ENCODE results near the gene ZBTB40.

The ZBTB40 gene

DNA sequence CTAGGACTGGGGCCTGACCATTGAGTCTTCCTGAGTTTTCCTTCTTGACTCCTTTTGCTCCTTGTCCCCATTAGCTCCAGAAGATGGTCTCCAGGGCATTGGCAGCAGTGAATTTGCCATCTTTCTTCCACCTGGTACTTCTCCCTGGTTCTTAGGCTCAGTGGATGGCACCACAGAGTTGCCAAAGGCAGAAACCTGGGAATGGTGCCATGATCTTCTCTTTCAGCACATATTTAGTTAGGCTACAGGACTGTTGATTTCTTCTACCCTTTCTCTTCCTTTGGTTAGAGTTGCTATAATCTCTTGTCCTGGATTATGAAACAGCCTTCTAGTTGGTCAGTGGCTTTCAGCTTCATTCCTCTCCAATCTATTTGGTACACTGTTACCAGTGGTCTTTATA is 6.2 kb downstream of the ZBTB40 start:
- Histone ChIP-seq H3K79me2 (ENCODE audit: insufficient read depth, low read length) (peaks cover 31% of the 10 kb centered on the region; the same call in 1 of the 2 replicates), H4K20me1 (ENCODE audit: low read depth, low read length) (peaks cover 7% of the 10 kb centered on the region; the same call in 1 of the 2 replicates), H3K9ac (ENCODE audit: low read length) (no peak overlapping the region), H3K27me3 (ENCODE audit: low read length) (no peaks in the 10 kb centered on the region), H3F3A (ENCODE audit: insufficient read depth) (no peaks in the 10 kb centered on the region), H3K9me2 (replicated peaks; ENCODE audit: insufficient read depth, low read length) (no peaks in the 10 kb centered on the region), H3K4me3 (ENCODE audit: insufficient read depth, low read length, poor library complexity, severe bottlenecking) (no peak overlapping the region), H3K36me3 (ENCODE audit: low read length) (no peaks in the 10 kb centered on the region; the same call in 1 of the 2 replicates), H3K9me3 (ENCODE audit: insufficient read depth, low read length) (no peaks in the 10 kb centered on the region), H3K4me2 (ENCODE audit: low read depth, low read length, poor library complexity, severe bottlenecking) (no peak overlapping the region), H2AFZ (ENCODE audit: low read depth, low read length, severe bottlenecking) (no peak overlapping the region), H3K27ac (ENCODE audit: low read depth, low read length) (no peak overlapping the region)
- TF ChIP-seq EZH2phosphoT487 (conservative IDR thresholded peaks at IDR 0.05; ENCODE audit: low read length) = no peak
- TF ChIP-seq, protein P1, sequence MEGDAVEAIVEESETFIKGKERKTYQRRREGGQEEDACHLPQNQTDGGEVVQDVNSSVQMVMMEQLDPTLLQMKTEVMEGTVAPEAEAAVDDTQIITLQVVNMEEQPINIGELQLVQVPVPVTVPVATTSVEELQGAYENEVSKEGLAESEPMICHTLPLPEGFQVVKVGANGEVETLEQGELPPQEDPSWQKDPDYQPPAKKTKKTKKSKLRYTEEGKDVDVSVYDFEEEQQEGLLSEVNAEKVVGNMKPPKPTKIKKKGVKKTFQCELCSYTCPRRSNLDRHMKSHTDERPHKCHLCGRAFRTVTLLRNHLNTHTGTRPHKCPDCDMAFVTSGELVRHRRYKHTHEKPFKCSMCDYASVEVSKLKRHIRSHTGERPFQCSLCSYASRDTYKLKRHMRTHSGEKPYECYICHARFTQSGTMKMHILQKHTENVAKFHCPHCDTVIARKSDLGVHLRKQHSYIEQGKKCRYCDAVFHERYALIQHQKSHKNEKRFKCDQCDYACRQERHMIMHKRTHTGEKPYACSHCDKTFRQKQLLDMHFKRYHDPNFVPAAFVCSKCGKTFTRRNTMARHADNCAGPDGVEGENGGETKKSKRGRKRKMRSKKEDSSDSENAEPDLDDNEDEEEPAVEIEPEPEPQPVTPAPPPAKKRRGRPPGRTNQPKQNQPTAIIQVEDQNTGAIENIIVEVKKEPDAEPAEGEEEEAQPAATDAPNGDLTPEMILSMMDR (IDR thresholded peaks at IDR 0.05; ENCODE audit: insufficient read depth, low read length, poor library complexity, severe bottlenecking) = no peak

DNA sequence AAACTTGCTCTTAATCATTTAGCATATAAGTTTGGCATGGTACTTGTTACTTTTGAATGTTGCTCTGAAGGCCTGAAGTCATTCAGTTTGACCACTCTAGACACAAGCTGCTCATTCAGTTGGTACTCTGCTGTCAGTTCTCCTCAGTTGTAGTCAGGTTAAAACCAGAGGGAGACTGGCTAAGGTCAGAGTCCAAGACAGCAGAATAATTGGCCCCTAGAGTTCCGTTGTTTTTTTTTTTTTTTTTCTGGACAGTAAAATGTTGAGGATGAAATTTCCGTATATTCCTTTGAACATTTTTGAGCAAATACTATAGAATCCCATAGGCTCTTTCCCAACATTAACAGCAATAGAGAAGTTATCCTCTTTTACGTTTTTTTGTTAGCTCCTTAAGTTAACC is 9.4 kb downstream of the ZBTB40 start:
- H3K79me2 ChIP-seq (ENCODE audit: insufficient read depth, low read length) = peaks cover 34% of the 10 kb centered on the region
- TF ChIP-seq, protein P1 (IDR thresholded peaks at IDR 0.05; ENCODE audit: insufficient read depth, low read length, poor library complexity, severe bottlenecking) = no peak
- no peak for TF ChIP-seq EZH2phosphoT487 (conservative IDR thresholded peaks at IDR 0.05; ENCODE audit: low read length)

DNA sequence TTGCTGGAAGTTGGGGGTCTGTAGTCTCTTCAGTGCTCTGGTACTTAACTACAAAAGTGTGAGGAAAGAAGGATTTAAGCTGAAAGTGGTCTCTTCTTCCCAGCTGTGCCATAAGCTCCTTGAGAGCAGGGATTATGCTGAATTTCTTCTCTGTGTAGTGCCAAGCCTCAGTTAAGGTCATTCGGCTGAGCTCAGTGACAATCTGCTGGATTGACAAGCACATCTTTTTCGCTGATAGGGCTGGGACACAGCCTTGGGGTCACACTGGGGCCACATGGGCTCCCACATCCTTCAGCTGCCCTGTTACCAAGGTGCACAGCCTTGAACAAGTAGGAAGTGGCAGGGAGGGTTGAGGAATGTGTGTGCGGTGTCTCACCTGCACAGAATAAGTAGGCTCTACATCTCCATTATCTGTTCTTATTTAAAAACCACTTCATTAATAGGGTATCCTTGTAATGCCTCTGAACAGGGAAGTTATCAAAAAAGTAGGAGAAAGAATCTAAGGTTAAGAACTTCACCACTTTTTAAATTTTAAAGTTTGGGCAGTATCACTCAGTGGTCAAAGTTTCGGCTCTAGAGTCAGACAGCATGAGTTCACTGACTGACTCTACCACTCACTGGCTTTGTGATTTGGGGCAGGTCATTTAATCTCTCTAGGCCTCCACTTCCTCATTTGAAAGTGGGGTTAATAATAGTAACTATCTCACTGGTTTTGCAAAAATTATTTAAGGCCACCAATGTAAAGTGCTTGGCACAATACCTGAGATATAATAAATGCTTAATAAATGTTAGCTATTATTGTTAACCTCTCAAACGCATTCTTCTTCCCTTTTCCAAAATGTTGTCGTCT is 10.3 kb downstream of the ZBTB40 start:
- Histone ChIP-seq H3K4me2 (ENCODE audit: low read depth, low read length, poor library complexity, severe bottlenecking) (no peak overlapping the region), H3F3A (ENCODE audit: insufficient read depth) (no peaks in the 10 kb centered on the region), H3K9me3 (ENCODE audit: insufficient read depth, low read length) (peaks cover 13% of the 10 kb centered on the region; the same call in 1 of the 2 replicates), H3K27ac (ENCODE audit: low read depth, low read length) (no peak overlapping the region), H4K20me1 (ENCODE audit: low read depth, low read length) (peaks cover 4% of the 10 kb centered on the region; the same call in 1 of the 2 replicates), H3K79me2 (ENCODE audit: insufficient read depth, low read length) (peaks cover 43% of the 10 kb centered on the region), H2AFZ (ENCODE audit: low read depth, low read length, severe bottlenecking) (no peak overlapping the region), H3K9me2 (replicated peaks; ENCODE audit: insufficient read depth, low read length) (no peaks in the 10 kb centered on the region), H3K9ac (ENCODE audit: low read length) (no peak overlapping the region), H3K36me3 (ENCODE audit: low read length) (no peaks in the 10 kb centered on the region; the same call in 1 of the 2 replicates), H3K4me3 (ENCODE audit: insufficient read depth, low read length, poor library complexity, severe bottlenecking) (no peak overlapping the region), H3K27me3 (ENCODE audit: low read length) (no peaks in the 10 kb centered on the region)
- TF ChIP-seq EZH2phosphoT487 (conservative IDR thresholded peaks at IDR 0.05; ENCODE audit: low read length) = no peak
- TF ChIP-seq, protein P1 (IDR thresholded peaks at IDR 0.05; ENCODE audit: insufficient read depth, low read length, poor library complexity, severe bottlenecking) = no peak

More for the DNA sequence above, 9.4 kb downstream of the ZBTB40 start:
- Histone ChIP-seq H2AFZ (ENCODE audit: low read depth, low read length, severe bottlenecking) (no peak overlapping the region), H3F3A (ENCODE audit: insufficient read depth) (no peaks in the 10 kb centered on the region), H3K4me3 (ENCODE audit: insufficient read depth, low read length, poor library complexity, severe bottlenecking) (no peak overlapping the region), H3K36me3 (ENCODE audit: low read length) (no peaks in the 10 kb centered on the region; the same call in 1 of the 2 replicates), H4K20me1 (ENCODE audit: low read depth, low read length) (peaks cover 4% of the 10 kb centered on the region; the same call in 1 of the 2 replicates), H3K27me3 (ENCODE audit: low read length) (no peaks in the 10 kb centered on the region), H3K9me3 (ENCODE audit: insufficient read depth, low read length) (peaks cover 13% of the 10 kb centered on the region; the same call in 1 of the 2 replicates), H3K27ac (ENCODE audit: low read depth, low read length) (no peak overlapping the region), H3K9ac (ENCODE audit: low read length) (no peak overlapping the region), H3K9me2 (replicated peaks; ENCODE audit: insufficient read depth, low read length) (no peaks in the 10 kb centered on the region), H3K4me2 (ENCODE audit: low read depth, low read length, poor library complexity, severe bottlenecking) (no peak overlapping the region)
